HUES64 (cell line): ENCODE results near the gene MAGI2.

Experiments
- H3K27ac ChIP-seq: 2 replicates; pipeline ENCODE4 v1.7.0; 2013; ENCODE audit warnings: low read depth, low read length, inconsistent platforms
- H3K27me3 ChIP-seq: 2 replicates; pipeline ENCODE4 v1.6.1; 2013; ENCODE audit warnings: mild to moderate bottlenecking, low read length; ENCODE audit not compliant: insufficient read depth
- H3K36me3 ChIP-seq: 2 replicates; pipeline ENCODE4 v1.6.1; 2013; ENCODE audit warnings: mild to moderate bottlenecking, low read length; ENCODE audit not compliant: insufficient read depth
- H3K4me1 ChIP-seq: 2 replicates; pipeline ENCODE4 v1.6.1; 2013; ENCODE audit warnings: mild to moderate bottlenecking, low read length, moderate library complexity; ENCODE audit not compliant: insufficient read depth
- H3K4me3 ChIP-seq: 2 replicates; pipeline ENCODE4 v1.5.1; 2013; ENCODE audit warnings: mild to moderate bottlenecking, low read length, moderate library complexity
- H3K9ac ChIP-seq: 2 replicates; pipeline ENCODE4 v1.6.1; 2013; ENCODE audit warnings: mild to moderate bottlenecking, low read depth, low read length
- H3K9me3 ChIP-seq: 2 replicates; pipeline ENCODE4 v1.6.1; 2013; ENCODE audit warnings: low read depth, low read length; ENCODE audit not compliant: insufficient read depth
- WGBS: fragments of 150-250, 120-280 bp; methylation state at CpG from one replicate; pipeline ENCODE4 v1.1.7; 2013; ENCODE audit warnings: missing lambda C conversion rate; 5-methylcytosine and 5-hydroxymethylcytosine counted together

The MAGI2 gene

DNA sequence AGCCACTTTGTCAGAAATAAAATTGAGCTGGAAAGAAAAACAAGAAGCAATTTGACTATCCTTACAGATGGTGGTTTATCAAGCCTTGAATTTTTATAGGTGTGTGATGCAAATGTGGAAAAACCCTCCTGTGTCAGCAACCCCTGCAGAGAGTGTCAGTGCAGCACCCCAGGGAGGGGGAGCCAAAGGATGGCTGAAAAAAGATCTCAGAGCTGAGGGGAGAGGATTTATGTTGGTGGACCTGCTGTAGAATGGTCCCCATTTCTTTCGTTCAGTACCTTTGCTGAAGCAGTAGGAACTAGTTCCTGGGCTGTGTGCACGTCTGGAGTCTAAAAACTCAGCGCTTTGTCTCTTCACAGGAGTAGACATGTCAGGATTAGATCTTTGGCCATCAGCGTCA is 1415.9 kb downstream of the MAGI2 start:
- Histone ChIP-seq H3K27ac (peak overlapping the region; percentile 16; the same call in 1 of the 2 replicates), H3K9me3 (no peaks in the 10 kb centered on the region), H3K36me3 (no peaks in the 10 kb centered on the region), H3K9ac (no peak overlapping the region), H3K4me3 (no peak overlapping the region), H3K4me1 (peaks cover 27% of the 10 kb centered on the region), H3K27me3 (no peaks in the 10 kb centered on the region)
- WGBS = 67% methylated on average over 4 of the region's 4 CpGs

- WGBS = 90% methylated on average over 1 of the region's 1 CpG
- no peaks in the 10 kb centered on the region for H3K36me3 ChIP-seq
- no peaks in the 10 kb centered on the region for H3K27me3 ChIP-seq
- no peaks in the 10 kb centered on the region for H3K9me3 ChIP-seq
- H3K27ac ChIP-seq = no peak overlapping the region
- no peak overlapping the region for H3K4me3 ChIP-seq
- peaks cover 19% of the 10 kb centered on the region for H3K4me1 ChIP-seq
- H3K9ac ChIP-seq = no peak overlapping the region
Measured at GRCh38 chr7:78033410-78033809, 1420.1 kb downstream of the MAGI2 start.

DNA sequence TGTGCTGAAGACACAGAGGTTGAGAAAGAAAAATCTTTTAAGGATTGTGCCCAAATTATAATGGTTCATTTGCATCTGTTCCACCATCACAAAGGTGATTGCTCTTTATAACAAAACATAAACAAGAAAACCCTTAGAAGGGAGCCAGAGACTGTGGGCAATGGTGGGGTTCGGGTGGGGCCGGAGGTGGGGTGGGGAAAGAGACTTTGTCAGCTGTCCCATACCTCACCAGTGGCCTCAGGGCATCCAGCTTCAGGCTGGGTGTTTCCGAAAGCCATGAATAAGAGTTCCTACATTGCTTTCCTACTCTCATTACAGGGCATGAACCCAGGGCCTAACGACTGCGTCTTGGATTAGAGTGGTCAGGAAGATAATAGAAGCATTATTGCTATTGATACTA is 1427.0 kb downstream of the MAGI2 start:
- 100% methylated on average over 5 of the region's 5 CpGs for WGBS

DNA sequence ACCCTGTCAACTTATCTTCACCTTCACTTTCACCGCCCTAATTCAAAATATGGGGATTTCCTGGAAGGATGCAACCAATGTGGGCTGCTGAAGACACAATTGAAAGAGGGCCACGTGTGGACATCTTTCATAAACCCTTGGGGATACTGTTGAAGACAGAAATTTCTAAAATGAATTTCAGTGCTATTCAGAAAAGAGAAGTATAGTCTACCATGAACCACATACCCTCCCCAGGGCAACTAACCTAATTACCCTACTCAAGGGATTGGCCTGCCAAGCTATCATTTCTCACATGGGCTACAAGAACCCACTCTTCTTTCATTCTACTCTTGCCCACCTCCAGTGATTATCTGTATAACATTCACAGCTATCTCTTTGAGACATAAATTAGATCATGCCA is 1428.9 kb downstream of the MAGI2 start:
- H3K27me3 ChIP-seq = no peaks in the 10 kb centered on the region

More for the DNA sequence above, 1427.0 kb downstream of the MAGI2 start:
- H3K36me3 ChIP-seq = no peaks in the 10 kb centered on the region
- H3K4me3 ChIP-seq = no peak overlapping the region
- no peak overlapping the region for H3K27ac ChIP-seq
- no peak overlapping the region for H3K9ac ChIP-seq
- peaks cover 7% of the 10 kb centered on the region; the same call in 1 of the 2 replicates for H3K4me1 ChIP-seq
- H3K27me3 ChIP-seq = no peaks in the 10 kb centered on the region
- no peaks in the 10 kb centered on the region for H3K9me3 ChIP-seq

GRCh38 chr7:78023191-78023590 is 1430.3 kb downstream of the MAGI2 start:
- Histone ChIP-seq H3K27me3 (peaks cover 9% of the 10 kb centered on the region), H3K27ac (no peak overlapping the region), H3K4me3 (no peak overlapping the region), H3K36me3 (no peaks in the 10 kb centered on the region), H3K9me3 (no peaks in the 10 kb centered on the region), H3K9ac (no peak overlapping the region), H3K4me1 (peaks cover 7% of the 10 kb centered on the region)
- WGBS = 98% methylated on average over 4 of the region's 4 CpGs

More for the DNA sequence above, 1428.9 kb downstream of the MAGI2 start:
- Histone ChIP-seq H3K4me3 (no peak overlapping the region), H3K9ac (no peak overlapping the region), H3K9me3 (no peaks in the 10 kb centered on the region), H3K27ac (no peak overlapping the region), H3K36me3 (no peaks in the 10 kb centered on the region), H3K4me1 (peaks cover 3% of the 10 kb centered on the region; the same call in 1 of the 2 replicates)
- WGBS = 89% methylated on average over 2 of the region's 2 CpGs

DNA sequence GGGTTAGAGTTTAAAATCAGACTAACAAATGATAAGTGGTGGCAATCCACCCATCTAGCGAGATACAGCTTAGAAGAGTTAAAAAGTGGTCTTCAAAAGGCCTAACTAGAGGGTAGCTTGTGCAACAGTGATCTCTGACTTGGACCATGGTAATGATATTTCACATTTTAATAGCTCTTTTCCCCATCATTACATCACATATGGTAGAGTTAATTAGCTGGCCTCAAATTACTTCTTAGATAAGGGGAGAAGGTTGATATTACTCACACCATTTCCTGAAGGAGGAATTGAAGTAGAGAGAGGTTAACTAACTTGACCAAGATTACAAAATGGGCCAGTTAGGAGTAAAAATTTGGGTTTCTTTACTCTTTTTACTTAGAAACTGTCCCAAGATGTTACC is 1431.3 kb downstream of the MAGI2 start:
- Histone ChIP-seq H3K9me3 (no peaks in the 10 kb centered on the region), H3K9ac (no peak overlapping the region), H3K27me3 (peaks cover 20% of the 10 kb centered on the region), H3K4me1 (peaks cover 17% of the 10 kb centered on the region), H3K27ac (no peak overlapping the region), H3K4me3 (no peak overlapping the region), H3K36me3 (no peaks in the 10 kb centered on the region)
- WGBS = 97% methylated on average over 1 of the region's 1 CpG

- Histone ChIP-seq H3K27ac (no peak overlapping the region), H3K9ac (no peak overlapping the region), H3K36me3 (no peaks in the 10 kb centered on the region), H3K4me3 (no peak overlapping the region), H3K4me1 (peaks cover 20% of the 10 kb centered on the region), H3K27me3 (peaks cover 21% of the 10 kb centered on the region), H3K9me3 (no peaks in the 10 kb centered on the region)
Measured at GRCh38 chr7:78020874-78021249, 1432.6 kb downstream of the MAGI2 start.

DNA sequence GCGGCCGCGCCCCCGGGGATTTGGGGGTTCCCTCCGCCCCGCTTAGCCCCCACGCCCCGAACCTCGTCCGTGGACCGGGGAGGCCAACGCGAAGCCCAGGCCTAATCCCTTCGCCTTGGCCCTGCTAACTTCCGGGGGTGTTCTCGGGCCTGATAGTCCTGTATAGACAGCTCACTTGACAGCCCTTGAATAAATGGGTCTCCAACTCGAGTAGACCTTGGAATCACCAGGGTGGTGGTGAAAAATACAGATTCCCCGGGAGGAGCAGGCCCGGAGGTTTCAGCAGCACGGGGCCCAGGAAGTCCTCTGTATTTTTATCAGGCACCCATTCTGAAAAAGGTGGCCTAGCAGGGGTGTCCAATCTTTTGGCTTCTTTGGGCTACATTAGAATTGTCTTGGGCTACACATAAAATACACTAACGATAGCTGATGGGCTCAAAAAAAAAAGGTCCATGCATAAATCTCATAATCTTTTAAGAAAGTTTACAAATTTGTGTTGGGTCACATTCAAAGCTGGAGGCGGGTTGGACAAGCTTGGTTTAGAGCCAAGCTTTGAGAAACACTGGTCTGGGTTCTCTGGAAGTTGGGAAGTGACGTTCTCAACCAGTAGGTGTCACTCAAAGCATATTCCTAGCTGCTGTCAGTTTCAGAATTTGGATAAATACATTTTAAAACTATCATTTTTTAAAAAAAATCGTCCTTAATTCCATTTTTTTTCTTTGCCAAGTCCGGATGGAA is 1433.2 kb downstream of the MAGI2 start:
- 8% methylated on average over 25 of the region's 25 CpGs for WGBS
- Histone ChIP-seq H3K4me3 (peak overlapping the region; percentile 68), H3K36me3 (no peaks in the 10 kb centered on the region), H3K27ac (no peak overlapping the region), H3K9me3 (no peaks in the 10 kb centered on the region), H3K9ac (no peak overlapping the region), H3K4me1 (peaks cover 20% of the 10 kb centered on the region), H3K27me3 (peaks cover 21% of the 10 kb centered on the region)

- no peaks in the 10 kb centered on the region for H3K36me3 ChIP-seq
- H3K27me3 ChIP-seq = peaks cover 21% of the 10 kb centered on the region
- no peaks in the 10 kb centered on the region for H3K9me3 ChIP-seq
- peak overlapping the region; percentile 68 for H3K4me3 ChIP-seq
- no peak overlapping the region for H3K27ac ChIP-seq
- peak overlapping the region; percentile 71; the same call in 1 of the 2 replicates for H3K9ac ChIP-seq
- H3K4me1 ChIP-seq = peaks cover 20% of the 10 kb centered on the region
- 1% methylated on average over 86 of the region's 88 CpGs for WGBS
Measured at GRCh38 chr7:78019447-78020135, 1433.9 kb downstream of the MAGI2 start.

GRCh38 chr7:78018641-78019446 is 1434.6 kb downstream of the MAGI2 start:
- no peak overlapping the region for H3K27ac ChIP-seq
- 18% methylated on average over 51 of the region's 51 CpGs for WGBS
- peaks cover 21% of the 10 kb centered on the region for H3K27me3 ChIP-seq
- H3K4me1 ChIP-seq = peaks cover 20% of the 10 kb centered on the region
- no peak overlapping the region for H3K9ac ChIP-seq
- H3K36me3 ChIP-seq = no peaks in the 10 kb centered on the region
- peak overlapping the region; percentile 52 for H3K4me3 ChIP-seq
- H3K9me3 ChIP-seq = no peaks in the 10 kb centered on the region

DNA sequence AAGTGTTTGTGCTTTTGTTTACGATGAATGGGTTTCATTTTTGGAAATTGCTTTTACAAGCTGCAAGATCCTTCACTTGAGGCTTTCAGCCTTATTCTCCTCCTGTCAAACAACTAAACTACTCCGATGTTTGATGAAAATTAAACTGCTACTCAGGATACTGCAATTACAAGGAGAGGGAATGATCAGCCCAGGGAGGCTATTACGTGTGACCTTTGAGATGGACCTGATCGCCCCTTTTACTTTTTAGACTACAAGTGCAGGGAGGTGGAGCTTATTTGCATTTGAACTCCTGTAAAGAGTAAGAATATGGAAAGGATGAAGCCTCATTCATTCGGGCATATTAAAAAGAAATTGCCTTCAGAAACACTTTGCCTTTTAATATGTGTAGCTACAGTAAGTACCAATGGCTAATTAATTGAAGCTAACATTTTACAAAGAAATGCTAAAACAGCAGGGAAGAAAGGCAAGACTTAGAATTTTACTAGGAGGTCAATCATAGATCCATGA is 1435.8 kb downstream of the MAGI2 start:
- Histone ChIP-seq H3K27ac (no peak overlapping the region), H3K27me3 (peaks cover 21% of the 10 kb centered on the region), H3K9me3 (no peaks in the 10 kb centered on the region), H3K4me3 (no peak overlapping the region), H3K4me1 (peaks cover 20% of the 10 kb centered on the region), H3K9ac (no peak overlapping the region), H3K36me3 (no peaks in the 10 kb centered on the region)
- WGBS = 42% methylated on average over 5 of the region's 5 CpGs
